HG03108 (cell line): ENCODE data around the gene CCDC170.
"Not testable (repeated sequence)": the region's sequence is repeated elsewhere in the genome, so short reads cannot be mapped to it uniquely, and the experiment has no call there.

Experiments
- ATAC-seq: cut with Tn5 transposase; IDR thresholded peaks from one replicate; pipeline ENCODE4 v1.9.1; 2021; ENCODE audit warnings: moderate library complexity; ENCODE audit not compliant: unreplicated experiment

Gene CCDC170

GRCh38 chr6:151544884-151545283, 51.1 kb downstream of the CCDC170 start:
- not testable (repeated sequence) for ATAC-seq

- ATAC-seq = no peak
These were observed 53.3 kb downstream of the CCDC170 start for GRCh38 chr6:151546941-151547659.

DNA sequence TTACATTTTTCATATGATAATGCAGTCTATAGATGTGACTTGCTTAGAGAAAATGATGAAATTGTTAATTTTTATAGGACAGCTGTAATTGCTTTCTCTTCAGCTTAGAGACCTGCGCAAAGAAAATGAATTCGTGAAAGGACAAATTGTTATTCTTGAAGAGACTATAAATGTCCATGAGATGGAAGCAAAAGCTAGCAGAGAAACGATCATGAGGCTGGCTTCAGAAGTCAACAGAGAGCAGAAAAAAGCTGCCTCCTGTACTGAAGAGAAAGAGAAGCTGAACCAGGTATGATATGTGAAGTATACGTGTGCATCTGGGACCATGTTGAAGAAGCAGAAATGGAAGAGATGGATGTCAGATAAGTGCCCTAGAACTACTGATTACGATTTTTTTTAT, 54.4 kb downstream of the CCDC170 start:
- no peak for ATAC-seq

GRCh38 chr6:151549790-151550189, 56.0 kb downstream of the CCDC170 start:
- no peak for ATAC-seq

DNA sequence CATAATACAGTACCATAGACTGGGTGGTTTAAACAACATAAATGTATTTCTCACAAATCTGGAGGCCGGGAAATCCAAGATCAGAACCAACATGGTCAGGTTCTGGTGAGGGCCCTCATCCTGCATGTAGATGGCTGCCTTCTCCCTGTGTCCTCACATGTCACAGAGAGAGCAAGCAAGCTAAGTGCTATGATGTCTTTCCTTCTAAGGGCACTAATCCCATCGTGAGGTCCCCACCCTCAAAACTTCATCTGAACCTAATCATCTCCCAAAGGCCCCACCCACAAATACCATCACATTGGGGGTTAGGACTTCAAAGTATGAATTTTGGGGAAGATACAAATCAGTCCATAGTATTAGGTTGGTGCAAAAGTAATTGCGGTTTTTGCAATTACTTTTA, 56.8 kb downstream of the CCDC170 start:
- no peak for ATAC-seq

GRCh38 chr6:151551223-151551857, 57.5 kb downstream of the CCDC170 start:
- ATAC-seq = no peak

- no peak for ATAC-seq
These were observed 59.8 kb downstream of the CCDC170 start for GRCh38 chr6:151553416-151554165.

- no peak for ATAC-seq
These were observed 67.4 kb downstream of the CCDC170 start for GRCh38 chr6:151561238-151561637.

- ATAC-seq = no peak
These were observed 70.8 kb downstream of the CCDC170 start for GRCh38 chr6:151564654-151565053.

GRCh38 chr6:151565940-151566339, 72.1 kb downstream of the CCDC170 start:
- no peak for ATAC-seq

GRCh38 chr6:151566557-151566956, 72.7 kb downstream of the CCDC170 start:
- ATAC-seq = no peak

GRCh38 chr6:151576633-151577032, 82.8 kb downstream of the CCDC170 start:
- no peak for ATAC-seq

- no peak for ATAC-seq
These were observed 83.4 kb downstream of the CCDC170 start for GRCh38 chr6:151577257-151577656.

DNA sequence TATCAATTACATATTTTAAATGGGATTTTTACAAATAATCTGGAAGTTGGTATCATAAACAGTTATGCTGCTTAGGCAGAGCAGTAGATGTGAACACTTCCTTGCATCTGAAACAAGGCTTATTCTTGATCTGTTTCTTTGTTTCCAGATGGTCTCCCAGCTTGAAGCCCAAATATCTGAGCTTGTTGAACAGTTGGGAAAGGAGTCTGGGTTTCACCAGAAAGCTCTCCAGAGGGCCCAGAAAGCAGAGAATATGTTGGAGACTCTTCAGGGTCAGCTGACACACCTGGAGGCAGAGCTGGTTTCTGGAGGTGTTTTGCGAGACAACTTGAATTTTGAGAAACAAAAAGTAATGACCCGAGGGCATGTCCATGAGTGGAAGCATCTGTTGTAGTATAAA, 91.9 kb downstream of the CCDC170 start:
- no peak for ATAC-seq

DNA sequence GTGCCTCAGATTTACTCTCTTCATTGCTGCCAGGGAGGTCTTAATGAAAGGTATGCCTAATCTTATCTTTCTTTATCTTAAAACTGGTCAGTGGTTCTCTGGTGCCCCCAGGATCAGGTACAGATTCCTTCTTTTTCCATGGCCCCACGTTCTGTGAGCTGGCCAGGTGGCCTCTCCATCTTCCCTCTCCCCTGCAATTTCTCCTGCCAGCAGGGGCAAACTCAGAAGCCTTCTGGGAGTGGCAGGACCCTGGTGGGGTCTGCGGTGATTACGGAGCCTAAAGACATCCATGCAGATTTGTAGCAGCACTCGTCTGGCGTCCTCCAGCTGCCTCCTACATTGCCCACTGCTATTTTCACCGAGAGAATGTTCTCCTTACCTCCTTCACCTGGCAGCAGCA, 95.8 kb downstream of the CCDC170 start:
- ATAC-seq = no peak

DNA sequence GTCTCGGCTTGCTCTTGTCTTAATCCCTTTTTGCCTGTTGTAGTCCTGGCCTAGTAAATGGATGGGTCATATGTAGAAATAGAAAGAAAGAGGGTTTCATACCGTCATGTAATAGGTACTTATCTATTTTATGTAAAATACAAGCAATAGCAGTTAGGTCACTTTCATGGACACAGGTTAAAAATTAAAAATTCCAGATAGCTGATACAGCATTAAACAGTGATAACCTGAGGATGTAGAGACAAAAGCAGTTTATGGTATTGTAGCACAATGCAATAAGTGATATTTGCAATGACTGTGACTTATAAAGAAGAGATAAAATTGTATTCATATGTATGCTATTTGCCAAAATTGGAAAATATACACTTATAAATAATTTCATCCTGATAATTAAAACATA, 96.9 kb downstream of the CCDC170 start:
- ATAC-seq = no peak

- ATAC-seq = no peak
These were observed 98.8 kb downstream of the CCDC170 start for GRCh38 chr6:151592449-151593159.

DNA sequence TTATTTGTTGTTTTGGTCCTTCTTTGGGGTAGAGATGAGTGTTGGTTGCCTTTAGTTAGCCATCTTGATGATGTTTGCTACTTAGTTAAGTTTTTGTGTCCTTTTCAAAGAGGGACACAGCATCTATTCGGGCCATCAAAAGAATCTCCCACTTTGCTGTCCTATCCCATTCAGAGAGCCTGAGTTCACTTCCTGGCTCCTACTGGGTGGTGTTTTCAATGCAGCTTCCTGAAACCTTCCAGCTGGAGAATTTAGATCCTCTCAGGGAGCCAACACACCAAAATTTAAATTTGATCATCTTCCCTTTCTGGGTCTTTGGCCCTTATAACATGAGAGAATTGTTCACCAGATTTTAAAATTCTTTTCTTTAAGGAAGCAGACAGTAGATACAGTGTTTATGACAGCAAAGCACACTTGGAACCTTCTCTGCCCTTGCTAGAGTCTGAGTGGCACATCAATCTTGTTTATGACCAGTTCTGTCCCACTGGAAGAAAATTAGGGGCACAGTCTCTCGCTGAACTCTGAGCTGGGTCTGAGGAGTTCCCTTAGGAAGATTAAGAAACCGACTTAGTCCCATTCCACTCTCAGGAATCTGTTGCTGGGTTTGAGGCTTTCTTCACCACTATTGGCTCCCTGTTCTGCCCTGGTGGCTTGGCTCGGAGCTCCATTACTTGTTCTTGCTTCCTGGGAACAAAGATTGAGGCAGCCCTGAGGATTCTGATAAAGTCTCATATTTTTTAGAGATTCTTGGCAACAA, 115.5 kb downstream of the CCDC170 start:
- no peak for ATAC-seq

GRCh38 chr6:151610326-151610725, 116.5 kb downstream of the CCDC170 start:
- ATAC-seq = no peak

- ATAC-seq = no peak
These were observed 120.8 kb downstream of the CCDC170 start for GRCh38 chr6:151614630-151615029.

DNA sequence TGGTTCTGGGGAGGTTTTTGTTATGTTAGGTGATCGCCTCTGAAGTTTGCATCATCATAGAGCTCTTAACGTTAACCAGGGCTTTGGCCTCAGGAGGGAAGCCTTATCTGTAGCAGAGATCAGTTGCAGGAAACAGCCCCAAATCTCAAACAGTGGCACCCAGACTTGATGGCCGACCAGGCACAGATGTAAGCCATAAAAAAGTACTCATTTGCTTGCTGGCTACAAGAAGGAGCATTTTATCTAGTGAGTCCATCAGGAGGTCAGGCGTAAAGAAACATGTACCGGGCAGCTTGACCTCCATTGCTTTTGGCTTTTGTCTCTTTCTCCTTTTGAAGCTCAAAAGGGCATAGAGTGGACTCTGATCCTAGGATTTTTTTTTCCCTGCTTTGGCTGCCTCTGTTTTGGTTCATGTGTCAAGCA, 122.3 kb downstream of the CCDC170 start:
- ATAC-seq = no peak
